GM18526 (cell line): ENCODE results near the gene PTPN23.

Experiments
- POLR2A ChIP-seq: IDR thresholded peaks from 3 replicates; pipeline ENCODE4 v1.6.1; 2011; ENCODE audit not compliant: insufficient read length; ENCODE audit errors: extremely low read depth

Gene PTPN23

DNA sequence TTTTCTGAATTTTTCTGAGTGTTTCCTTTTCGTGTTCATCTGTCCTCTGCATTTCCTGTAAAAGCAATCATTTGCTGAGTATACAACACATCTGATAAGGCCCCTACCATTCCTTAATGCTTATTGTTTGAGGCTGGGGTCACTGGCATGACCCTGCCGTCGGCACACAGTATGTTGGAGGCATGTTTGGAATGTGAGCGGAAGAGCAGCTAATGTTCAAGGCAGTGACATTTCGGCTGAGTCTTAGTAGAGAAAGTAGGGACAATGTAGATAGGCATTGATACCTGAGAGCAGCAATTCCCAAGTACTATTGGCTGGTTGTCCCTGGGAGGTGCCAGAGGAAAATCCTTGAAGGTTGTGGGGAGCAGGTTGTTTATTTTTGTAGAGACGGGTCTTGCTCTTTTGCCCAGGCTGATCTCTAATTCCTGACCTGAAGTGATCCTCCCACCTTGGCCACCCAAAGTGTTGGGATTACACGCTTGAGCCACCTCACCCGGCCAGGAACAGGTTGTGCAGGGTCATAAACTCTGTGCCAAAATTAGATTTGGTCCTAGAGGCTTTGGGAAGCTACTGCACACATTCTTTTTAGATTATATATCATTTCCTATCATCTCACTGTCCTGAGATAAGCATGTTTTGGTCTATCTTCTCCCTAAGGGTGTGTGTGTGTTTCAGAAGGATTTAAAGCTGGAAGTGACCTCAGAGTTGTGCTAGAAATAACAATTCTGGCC, 13.5 kb downstream of the PTPN23 start:
- TF ChIP-seq POLR2A = no peak

DNA sequence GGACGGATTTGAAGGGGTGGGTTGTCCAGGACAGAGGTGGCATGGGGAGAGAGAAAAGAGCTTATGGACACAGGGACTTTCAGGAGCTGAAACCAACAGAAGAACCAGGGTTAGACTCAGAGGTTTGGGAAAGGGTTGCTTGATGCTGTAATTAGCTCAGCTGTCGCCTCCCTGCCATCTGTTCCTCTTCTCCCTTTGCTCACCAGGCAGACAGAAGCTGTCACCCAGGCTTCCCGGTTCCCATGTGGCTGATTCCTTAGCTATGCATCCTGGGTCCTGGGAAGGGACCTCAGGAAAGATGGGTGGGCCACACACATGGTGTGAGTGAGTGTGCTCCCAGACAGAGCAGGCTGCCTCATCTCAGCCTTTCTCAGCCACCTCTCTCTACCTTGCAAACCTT, 14.1 kb downstream of the PTPN23 start:
- TF ChIP-seq POLR2A = no peak

GRCh38 chr3:47398228-47398627, 17.4 kb downstream of the PTPN23 start:
- no peak for TF ChIP-seq POLR2A

DNA sequence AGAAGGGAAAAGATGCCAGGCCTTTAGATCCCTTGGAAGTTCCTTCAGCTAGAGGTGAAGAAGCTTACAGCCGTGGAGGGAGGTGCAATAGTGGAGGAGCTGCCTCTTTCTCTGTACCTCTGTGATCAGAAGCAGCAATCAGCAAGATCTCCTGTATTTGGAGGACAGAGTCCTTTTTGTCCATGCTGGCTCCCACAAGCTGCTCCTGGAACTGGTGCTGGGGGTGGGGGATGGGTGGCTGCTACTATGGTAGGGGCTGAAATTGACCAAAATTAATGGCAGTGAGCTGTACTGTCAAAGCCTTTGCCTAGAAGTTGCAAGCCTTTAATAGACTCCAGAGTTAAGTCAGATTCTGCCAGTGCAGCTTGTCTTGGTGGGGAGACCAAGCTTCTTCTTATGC, 18.2 kb downstream of the PTPN23 start:
- TF ChIP-seq POLR2A = no peak

DNA sequence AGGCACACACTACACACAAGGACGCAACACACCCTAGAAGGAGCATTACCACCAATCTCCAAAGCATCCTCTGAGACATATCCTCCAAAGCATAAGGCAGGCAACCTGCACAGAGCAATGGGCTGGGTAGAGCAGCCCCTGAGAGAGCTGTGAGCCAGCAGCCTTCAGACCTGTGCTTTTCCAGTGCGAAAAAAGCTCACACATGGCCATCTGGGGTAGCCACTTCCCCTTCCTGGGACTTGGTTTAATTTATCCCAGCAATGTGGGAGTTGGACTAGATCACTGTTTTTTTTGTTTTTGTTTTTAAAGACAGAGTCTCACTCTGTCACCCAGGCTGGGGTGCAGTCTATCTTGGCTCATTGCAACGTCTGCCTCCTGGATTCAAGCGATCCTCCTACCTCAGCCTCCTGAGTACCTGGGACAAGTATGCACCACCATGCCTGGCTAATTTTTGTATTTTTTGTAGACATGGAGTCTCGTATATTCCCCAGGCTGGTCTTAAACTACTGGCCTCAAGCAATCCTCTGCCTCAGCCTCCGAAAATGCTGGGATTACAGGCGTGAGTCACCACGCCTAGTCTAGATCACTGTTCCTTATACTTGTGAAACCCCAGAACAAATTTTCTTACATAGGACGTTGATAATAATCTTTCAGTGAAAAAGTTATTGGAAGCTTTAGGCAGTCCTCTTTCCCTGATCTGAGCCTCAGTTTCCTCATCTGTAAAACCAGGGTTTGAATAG, 18.9 kb downstream of the PTPN23 start:
- no peak for TF ChIP-seq POLR2A

DNA sequence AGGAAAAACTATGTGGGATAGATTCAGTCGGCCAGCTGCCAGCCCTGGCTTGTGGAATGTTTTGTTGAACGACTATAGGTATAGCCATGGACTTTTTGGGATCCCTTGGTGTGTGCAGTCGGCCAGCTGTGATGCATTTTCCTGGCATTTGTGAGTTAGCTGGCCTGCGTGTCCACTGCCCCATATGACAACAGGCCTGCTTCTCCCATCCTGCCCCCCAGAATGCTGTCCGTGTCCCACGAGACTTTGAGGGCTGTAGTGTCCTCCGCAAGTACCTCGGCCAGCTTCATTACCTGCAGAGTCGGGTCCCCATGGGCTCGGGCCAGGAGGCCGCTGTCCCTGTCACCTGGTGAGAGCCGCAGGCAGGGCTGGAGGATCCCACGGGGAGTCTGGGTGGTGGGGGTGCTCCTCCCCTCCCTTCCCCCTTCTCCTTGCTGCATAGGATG, 23.6 kb downstream of the PTPN23 start:
- TF ChIP-seq POLR2A = no peak

GRCh38 chr3:47404955-47405790, 24.4 kb downstream of the PTPN23 start:
- TF ChIP-seq POLR2A = no peak

DNA sequence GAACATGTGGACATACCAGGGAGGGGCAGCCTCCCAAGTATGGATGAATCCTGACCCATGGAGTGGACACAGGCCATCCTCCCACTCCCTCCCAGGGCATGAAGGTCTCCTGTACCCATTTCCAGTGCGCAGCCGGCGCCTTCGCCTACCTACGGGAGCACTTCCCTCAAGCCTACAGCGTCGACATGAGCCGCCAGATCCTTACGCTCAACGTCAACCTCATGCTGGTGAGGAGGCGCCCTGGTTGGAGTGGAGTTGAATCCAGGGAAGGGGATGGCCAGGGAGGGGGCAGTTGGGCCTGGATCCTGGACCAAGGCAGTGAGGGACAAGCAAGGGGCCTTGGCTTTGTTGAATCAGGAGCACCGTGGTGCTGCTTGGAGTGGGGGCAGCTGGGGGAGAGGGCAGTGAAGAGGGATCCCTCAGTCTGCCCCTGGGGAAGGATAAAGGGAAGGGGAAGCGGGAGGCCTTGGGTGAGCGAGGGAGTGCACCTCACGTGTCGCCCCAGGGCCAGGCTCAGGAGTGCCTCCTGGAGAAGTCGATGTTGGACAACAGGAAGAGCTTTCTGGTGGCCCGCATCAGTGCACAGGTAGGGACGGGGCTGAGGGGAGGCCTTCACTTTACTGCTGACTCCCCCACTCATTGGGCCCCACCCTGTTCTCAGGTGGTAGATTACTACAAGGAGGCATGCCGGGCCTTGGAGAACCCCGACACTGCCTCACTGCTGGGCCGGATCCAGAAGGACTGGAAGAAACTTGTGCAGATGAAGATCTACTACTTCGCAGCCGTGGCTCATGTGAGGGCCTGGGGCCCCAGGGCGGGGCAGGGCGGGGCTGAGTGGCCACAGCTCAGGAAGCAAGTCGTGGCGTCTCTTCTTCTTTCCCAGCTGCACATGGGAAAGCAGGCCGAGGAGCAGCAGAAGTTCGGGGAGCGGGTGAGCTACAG, 25.3 kb downstream of the PTPN23 start:
- no peak for TF ChIP-seq POLR2A

DNA sequence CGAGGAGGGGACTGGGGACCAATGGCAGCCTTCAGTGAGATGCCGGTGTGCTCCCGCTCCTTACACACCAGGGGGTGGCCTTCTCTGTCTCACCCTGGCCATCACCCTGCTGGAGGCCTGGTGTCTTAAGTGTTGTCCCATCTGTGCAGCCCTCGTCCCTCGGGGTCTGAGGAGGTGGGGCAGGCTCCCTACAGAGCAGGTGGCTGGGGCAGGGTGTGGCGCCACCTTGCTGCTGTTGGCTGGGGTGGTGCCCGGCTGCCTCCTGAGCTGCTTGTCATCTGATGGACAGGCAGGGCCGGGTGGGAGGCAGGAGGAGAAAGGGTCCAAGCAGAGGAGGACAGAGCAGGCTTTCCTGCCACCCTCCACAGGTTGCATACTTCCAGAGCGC, 25.9 kb downstream of the PTPN23 start:
- TF ChIP-seq POLR2A = no peak

- TF ChIP-seq POLR2A = no peak
These were observed 26.4 kb downstream of the PTPN23 start for GRCh38 chr3:47407237-47407636.

- TF ChIP-seq POLR2A = no peak
These were observed 27.3 kb downstream of the PTPN23 start for GRCh38 chr3:47407896-47408838.

GRCh38 chr3:47408839-47409229, 28.0 kb downstream of the PTPN23 start:
- no peak for TF ChIP-seq POLR2A

GRCh38 chr3:47409284-47409683, 28.5 kb downstream of the PTPN23 start:
- no peak for TF ChIP-seq POLR2A

GRCh38 chr3:47409688-47410416, 29.0 kb downstream of the PTPN23 start:
- no peak for TF ChIP-seq POLR2A

DNA sequence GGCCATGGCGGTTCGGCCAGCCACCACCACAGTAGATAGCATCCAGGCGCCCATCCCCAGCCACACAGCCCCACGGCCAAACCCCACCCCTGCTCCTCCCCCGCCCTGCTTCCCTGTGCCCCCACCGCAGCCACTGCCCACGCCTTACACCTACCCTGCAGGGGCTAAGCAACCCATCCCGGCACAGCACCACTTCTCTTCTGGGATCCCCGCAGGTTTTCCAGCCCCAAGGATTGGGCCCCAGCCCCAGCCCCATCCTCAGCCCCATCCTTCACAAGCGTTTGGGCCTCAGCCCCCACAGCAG, 29.5 kb downstream of the PTPN23 start:
- no peak for TF ChIP-seq POLR2A
